Measurements from ENCODE around the gene GNA12.

DNA sequence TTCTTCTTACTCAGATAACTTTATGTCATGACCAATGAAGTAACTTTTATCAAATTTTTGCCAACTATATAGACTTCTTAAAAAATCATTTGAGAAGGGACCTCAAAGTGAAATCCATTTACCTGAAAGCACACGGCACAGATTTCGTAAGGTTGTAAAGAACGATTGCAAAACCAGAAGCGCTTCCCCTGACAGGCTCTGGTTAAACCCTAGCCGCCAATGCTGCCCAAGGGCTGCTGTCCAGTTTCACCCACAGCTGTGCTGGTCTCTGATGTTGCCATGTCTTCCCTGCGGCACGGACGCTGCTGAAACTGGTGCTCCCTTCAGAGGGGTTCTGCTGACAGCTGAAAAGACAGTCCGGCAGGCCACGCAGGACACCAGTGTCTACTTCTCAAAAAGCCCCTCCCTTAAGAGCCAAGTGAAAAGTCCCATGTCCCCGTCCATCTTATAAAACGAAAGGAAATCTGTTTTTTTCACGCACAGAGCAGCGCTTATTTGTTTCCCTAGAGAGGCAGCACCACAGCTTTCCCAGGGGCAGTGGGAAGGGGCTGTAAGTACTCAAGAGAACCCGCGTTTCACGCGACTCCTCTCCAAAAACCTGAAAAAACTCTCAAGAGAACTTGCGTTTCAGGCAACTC is 32.5 kb downstream of the GNA12 start:
- TF ChIP-seq GATA2 (IDR thresholded peaks at IDR 0.05; ENCODE audit: low read depth, low read length) (no peak), GATA3 (IDR thresholded peaks at IDR 0.05; ENCODE audit: low read depth, low read length) (no peak)

Data from SH-SY5Y (cell line).